Activated CD4-positive, alpha-beta T cell treated with anti-CD3 and anti-CD28 coated beads, Interleukin-2, amount 50 U/mL, for 1 hour (primary cell): Measurements from ENCODE around the gene LANCL3.
"Not testable (repeated sequence)": the region's sequence is repeated elsewhere in the genome, so short reads cannot be mapped to it uniquely, and the experiment has no call there.

Experiments
- DNase-seq: peaks from one replicate; pipeline ENCODE4 v3.0.0-alpha.2; 2020

Gene LANCL3

GRCh38 chrX:37571426-37572107 is at the start of gene LANCL3:
Gene LANCL3, plus strand, starts transcription at chrX:37571661. Its CDS starts 210 bp downstream, at chrX:37571871.
- DNase-seq, result peak; percentile 0

- not testable (repeated sequence) for DNase-seq
These were observed 47.8 kb upstream of the LANCL3 start for GRCh38 chrX:37523673-37524072.

DNA sequence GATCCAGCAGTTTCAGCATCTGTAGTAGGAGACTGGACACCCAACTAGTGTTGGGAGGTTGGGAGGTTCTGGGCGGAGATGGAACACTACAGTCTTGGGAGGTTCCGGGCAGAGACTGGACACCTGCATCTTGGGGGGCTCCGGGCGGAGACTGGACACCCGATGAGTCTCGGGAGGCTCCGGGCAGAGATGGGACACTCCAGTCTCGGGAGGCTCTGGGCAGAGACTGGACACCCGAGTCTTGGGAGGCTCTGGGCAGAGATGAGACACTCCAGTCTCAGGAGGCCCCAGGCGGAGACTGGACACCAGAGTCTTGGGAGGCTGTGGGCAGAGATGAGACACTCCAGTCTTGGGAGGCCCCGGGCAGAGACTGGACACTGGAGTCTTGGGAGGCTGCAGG is 29.5 kb upstream of the LANCL3 start:
- DNase-seq, result no peak

DNA sequence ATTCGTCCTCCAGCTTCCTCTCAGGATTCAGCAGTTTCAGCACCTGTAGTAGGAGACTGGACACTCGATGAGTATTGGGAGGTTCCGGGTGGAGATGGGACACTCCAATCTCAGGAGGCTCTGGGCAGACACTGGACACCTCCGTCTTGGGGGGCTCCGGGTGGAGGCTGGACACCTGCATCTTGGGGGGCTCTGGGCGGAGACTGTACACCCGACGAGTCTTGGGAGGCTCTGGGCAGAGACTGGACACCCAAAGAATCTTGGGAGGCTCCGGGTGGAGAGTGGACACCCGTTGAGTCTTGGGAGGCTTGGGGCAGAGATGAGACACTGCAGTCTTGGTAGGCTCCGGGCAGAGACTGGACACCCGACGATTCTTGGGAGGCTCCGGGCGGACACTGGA is 28.7 kb upstream of the LANCL3 start:
- DNase-seq, result no peak

- no peak for DNase-seq
These were observed 28.1 kb upstream of the LANCL3 start for GRCh38 chrX:37543324-37543723.

GRCh38 chrX:37544531-37544930 is 26.9 kb upstream of the LANCL3 start:
- not testable (repeated sequence) for DNase-seq

GRCh38 chrX:37545066-37545465 is 26.4 kb upstream of the LANCL3 start:
- no peak for DNase-seq

DNA sequence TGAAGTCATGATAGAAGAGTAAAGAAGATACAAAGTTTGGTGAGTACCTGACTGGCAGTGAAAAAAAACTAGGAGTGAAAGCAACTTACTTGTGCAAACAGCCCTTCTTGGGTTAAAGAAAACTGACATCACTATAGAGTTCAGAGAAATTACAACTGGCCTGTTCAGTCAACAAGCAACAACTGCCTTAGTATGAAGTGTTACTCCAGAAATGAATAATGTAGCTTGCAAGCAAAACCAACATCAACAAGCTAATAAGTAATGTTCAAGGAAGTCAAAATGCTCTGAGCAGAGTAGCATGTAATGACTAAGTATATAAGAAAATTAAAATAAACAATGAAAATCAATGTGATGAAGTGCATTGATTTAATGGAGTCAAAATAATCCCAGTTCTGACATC is 21.8 kb upstream of the LANCL3 start:
- DNase-seq, result not testable (repeated sequence)

DNA sequence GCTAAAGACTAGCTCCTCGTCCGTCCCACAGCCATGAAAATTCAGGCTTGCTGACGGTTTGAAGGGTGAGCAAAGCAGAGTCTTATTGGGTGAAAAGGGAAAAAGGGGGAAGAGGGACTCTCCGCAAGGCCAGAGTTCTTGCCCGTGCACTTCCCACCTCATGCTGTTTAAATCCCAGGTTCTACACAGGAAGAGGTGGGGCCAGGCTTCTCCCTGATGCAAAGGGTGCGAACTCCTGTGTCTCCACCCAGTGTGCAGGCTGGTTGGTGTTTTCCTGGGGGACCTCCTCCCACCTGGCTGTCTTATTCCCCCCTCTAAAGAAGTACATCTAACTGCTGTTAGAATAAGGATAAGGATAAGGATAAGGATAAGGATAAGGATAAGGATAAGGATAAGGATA is 18.0 kb upstream of the LANCL3 start:
- no peak for DNase-seq

DNA sequence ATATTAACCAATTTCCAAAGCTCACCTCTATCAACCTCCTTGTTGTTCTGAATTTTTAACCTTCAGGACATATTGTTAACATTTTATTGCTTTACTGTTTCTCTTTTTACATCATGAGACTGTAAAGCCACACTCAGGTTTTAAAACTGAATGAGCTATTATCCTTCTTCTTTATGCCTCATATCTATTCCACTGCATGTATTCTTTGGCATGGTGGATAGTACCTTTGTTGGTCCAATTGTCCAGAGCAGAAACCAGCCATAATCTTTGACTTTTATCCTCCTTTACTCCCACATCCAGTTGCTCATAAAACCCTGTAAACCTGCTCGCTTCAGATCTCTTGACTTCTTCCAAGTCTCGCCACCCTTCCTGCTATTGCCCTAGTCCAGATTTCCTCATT is 6.2 kb upstream of the LANCL3 start:
- not testable (repeated sequence) for DNase-seq

- not testable (repeated sequence) for DNase-seq
These were observed 1.1 kb upstream of the LANCL3 start for GRCh38 chrX:37570349-37570748.

DNA sequence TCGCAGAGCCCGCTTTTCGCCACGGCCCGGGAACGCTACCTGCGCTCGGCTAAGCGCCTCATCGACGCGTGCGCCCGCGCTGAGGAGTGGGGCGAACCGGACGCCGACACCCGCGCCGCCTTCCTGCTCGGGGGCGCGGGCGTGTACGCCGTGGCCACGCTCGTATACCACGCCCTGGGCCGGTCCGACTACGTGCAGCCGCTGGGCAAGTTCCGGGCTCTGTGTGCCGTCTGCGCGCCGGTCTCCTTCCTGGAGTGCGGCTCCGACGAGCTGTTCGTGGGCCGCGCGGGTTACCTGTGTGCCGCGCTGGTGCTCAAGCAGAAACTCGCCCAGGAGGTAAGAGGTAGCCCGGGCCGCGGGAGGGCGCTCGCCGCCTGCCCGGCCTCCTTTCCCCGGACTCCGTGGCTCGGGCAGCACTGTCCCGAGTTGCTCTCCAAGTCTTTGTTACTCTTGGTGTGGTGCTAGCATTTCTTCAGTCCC is 687 bp downstream of the LANCL3 start:
- DNase-seq, result not testable (repeated sequence)

DNA sequence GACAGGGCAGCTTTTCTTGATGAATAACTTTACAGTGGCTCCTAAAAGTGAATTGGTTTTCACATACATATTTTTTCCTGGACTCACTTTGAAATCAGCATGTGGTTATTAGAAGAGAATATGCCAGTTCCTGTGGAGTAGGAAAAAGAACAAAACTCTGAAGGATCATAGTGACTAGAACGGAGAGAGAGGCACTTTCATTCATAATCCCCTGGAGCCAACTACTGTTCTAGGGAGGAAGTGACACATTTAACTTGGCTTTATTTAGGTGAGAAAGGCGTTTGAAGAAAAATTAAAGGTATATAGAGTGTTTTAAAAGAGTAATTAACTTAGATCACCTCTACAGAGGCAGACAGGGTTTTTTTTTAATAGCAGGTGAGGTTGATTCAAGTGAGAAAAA is 1.7 kb downstream of the LANCL3 start:
- DNase-seq, result not testable (repeated sequence)

DNA sequence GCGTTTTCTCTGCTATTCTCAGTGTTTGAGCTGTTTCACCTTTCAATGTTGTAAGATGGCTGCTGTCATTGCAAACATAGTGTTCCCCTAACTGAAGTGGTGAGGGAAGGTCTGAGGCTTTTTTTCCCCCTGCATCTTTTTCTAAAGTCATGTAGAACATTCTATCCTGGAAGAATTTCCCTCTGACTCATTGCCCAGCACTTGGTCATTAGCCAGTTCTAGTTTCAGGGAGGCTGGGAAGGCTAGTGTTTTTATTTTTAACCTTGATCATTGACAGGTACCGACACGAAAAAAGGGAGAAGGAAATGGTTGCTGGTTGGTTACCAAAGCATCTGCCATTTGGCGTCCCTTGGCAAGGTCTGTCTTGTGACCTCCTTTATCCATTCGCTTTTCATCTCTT is 6.6 kb downstream of the LANCL3 start:
- no peak for DNase-seq

- no peak for DNase-seq
These were observed 8.6 kb downstream of the LANCL3 start for GRCh38 chrX:37580080-37580479.

- DNase-seq, result not testable (repeated sequence)
These were observed 15.9 kb downstream of the LANCL3 start for GRCh38 chrX:37587337-37587736.

DNA sequence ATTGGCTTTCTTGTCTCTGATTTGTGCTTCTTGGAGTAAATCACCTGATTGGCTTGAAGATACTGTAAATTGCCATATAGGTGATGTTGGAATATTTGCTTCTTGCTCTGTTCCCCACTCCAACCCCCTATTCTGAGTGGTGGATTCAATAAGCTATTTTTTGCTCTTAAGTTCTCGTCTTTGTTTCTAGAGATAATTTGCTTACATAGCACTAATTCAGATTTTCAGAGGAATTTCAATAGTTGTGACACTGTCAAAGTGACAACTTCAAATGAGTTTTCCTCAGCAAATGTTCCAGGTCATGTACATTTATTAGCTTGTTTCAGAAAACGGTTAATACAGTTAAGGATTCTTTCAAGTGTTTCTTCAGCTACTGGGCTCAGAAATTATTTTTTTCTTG is 18.6 kb downstream of the LANCL3 start:
- DNase-seq, result no peak

- no peak for DNase-seq
These were observed 23.4 kb downstream of the LANCL3 start for GRCh38 chrX:37594755-37595382.

- DNase-seq, result no peak
These were observed 28.3 kb downstream of the LANCL3 start for GRCh38 chrX:37599729-37600128.

DNA sequence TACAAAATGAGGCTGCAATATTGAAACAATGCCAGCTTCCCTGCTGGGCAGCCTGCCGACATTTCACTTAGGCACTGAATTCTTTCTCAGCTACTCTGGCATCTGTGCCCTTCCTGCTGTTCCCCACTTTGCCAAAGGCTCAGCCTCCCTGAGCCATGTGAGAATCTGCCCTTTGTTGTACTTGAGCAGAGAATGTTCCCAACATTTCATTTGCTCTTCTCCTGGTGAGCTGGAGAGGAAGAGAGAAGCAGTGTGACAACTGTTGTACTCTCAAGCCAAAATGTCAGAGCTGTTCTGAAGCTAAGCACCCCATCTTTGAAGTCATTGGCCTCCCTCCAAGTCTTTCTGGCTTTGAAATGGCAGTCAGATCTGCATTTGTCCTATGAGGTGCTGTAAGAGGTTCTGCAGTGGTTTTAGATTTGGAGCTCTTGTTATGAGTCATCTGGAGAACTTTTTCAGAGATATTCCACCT is 32.5 kb downstream of the LANCL3 start:
- no peak for DNase-seq

GRCh38 chrX:37607243-37607642 is 35.8 kb downstream of the LANCL3 start:
- no peak for DNase-seq

- no peak for DNase-seq
These were observed 36.7 kb downstream of the LANCL3 start for GRCh38 chrX:37608156-37608555.

DNA sequence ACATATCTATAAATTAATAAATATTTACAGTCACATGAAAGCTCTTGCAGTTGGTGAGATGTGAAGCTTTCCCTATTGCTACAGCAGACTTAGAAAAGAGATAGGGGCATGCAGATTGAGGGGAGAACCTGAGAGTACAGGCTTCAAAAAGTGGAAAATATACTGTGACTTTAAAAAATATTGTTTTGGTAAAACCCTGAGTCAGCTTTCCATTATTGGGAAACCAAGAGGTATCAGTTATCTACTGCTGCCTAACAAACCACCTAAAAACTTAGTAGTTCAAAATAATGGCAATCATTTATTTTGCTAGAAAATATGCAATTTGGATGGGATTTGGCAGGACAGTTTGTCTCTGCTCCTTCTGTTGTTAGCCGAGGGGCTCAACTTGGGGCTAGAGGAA is 38.3 kb downstream of the LANCL3 start:
- no peak for DNase-seq

GRCh38 chrX:37613933-37614332 is 42.5 kb downstream of the LANCL3 start:
- no peak for DNase-seq

DNA sequence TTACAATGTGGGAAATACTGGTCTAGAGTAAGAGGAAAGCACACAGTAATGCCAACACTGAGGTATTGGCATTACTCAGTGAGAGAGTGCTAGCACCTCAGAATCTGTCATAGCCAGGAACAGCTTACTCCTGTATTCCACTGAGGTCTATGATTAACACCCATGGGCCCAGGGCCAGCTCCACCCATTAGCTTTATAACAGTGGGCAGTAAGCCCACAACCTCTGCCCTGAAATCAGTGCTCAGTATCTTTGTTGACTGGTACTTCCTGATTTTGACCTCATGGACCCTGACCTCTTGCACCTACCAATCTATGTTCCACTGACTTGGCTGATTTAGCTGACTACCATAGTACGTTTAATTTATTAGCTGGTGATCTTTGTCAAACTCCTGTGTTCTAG is 56.1 kb downstream of the LANCL3 start:
- no peak for DNase-seq
